HG03575 (cell line): ENCODE data around the gene OR1J2.
"Not testable (repeated sequence)": the region's sequence is repeated elsewhere in the genome, so short reads cannot be mapped to it uniquely, and the experiment has no call there.

Experiments used
- ATAC-seq: cut with Tn5 transposase; IDR thresholded peaks from one replicate; pipeline ENCODE4 v1.9.1; 2021; ENCODE audit not compliant: unreplicated experiment, insufficient number of reproducible peaks, low FRiP score; ENCODE audit errors: extremely low read depth

Gene OR1J2, protein sequence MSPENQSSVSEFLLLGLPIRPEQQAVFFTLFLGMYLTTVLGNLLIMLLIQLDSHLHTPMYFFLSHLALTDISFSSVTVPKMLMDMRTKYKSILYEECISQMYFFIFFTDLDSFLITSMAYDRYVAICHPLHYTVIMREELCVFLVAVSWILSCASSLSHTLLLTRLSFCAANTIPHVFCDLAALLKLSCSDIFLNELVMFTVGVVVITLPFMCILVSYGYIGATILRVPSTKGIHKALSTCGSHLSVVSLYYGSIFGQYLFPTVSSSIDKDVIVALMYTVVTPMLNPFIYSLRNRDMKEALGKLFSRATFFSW

DNA sequence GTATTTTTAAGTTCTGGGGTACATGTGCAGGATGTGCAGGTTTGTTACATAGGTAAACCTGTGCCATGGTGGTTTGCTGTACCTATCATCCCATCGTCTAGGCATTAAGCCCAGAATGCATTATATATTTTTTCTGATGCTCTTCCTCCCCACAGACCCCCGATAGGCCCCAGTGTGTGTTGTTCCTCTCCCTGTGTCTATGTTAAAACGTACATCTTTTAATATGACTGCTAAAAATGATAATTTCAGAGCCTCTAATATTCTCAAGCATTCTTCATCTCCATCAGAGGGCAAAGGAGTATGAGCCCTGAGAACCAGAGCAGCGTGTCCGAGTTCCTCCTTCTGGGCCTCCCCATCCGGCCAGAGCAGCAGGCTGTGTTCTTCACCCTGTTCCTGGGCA is at the start of gene OR1J2:
TSS of gene OR1J2 (plus strand) at position 301 of the 400 bp plus-strand sequence. CDS start at position 301, 0 bp downstream.
- ATAC-seq, result no peak

DNA sequence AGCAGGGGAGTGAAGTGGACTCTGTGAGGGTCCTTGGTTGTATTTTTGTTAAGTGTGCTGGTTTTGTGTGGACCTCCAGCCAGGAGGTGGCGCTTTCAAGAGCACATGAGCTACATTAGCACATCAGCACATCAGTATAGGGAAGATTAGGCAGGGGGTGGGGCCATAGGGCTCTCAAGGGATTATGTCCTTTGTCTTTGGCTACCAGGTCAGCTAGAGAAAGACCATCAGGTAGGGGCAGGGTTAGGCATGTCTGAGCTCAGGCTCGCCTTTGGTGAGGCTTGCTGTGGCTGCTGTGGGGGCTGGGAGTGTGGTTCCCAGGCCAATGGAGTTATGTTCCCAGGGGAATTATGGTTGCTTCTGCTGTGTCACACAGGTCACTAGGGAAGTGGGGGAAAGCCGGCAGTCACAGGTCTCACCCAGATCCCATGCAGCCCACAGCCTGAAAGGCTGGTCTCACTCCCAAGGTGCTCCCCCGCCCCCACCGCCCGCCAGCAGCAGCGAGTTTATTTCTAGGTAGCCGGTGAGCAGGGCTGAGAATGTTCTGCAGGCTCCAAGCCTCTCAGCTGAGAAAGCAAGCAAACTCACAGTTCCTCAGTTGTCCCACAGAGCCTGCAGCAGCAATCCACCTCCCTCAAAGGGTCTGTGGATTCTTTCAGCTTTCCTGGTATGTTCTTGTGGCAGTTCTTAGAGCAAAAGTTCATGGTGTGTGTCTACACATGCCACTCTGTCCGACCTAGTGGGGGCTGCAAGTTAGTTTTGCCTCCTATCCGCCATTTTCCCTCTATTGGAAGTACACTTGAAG is 46.6 kb upstream of the OR1J2 start:
- ATAC-seq, result no peak

DNA sequence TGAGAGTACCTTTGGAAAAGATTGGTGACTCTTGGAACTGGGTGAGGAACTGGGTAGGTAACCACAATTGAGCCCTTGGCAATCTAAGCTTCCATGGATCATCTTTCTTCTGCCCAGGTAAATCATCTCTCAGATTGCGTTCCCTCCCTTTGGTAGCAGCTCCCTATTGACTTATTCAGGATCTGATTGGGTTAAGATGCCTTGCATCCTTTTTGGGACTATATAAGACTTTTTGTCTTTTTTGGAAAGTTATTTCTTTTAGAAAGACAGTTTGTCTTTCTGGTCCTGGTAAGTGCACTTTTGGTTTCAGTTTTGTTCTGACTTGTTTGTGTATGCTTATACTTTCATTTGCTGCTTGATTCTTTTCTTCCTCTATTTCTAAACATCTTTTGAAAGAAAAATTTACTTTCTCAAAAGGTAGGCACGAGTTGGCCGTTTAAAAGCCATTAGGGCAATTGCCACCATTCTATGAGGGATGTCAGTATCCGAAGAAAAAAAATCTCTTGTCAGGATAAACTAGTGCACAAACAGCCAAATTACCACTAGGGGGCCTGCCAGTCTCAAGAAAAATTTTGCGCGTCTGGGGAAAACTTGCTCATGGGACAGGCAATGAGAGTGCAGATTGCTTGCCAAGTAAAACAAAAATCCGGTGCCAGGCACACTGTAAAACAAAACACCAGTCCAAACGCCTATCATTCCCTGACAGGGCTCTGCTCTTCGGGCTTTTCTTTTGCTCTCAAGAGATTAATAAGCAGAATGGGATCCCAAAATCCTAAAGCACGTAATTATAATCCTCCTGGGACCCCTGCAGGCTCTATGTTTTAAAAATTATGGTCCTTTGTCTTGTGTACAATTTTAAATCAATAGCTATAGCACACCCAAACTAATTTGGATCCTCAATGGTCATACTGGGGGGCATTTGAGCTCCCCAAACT is 45.7 kb upstream of the OR1J2 start:
- ATAC-seq, result no peak

DNA sequence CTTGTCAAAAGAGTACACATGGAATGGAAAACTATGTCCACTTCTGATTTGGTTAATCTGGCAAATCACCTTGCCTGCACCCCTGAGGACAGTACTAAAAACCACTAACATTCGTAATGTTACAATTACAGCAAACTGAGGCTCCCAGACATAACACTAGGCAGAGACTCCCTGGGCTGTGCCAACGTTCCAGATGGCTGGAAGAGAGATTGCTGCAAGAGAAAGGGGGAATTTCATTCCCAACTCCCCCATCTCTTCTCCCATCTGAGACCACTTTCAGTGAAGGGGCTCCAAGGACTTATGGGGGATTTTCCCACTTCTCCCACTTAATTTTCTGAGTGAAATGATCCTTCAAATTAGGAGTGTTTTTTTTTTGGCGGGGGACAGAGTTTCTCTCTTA is 44.1 kb upstream of the OR1J2 start:
- no peak for ATAC-seq

DNA sequence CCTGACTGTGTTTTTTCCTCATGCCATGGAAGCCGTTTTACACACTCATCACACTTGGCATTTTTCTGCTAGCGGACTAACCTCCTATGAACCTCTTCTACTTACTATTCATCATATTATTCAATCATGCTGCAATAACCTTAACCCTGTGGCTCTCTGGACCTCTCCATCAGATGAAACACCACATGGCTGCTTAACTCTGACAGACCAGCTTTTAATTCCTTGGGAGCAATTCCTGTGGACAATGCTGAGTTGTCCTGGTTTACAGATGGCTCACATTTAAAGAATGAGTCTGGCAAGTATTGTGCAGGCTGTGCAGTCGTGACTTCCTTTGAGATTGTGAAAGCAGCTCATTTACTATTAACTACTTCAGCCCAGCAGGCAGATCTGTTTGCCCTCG is 41.9 kb upstream of the OR1J2 start:
- ATAC-seq, result no peak

DNA sequence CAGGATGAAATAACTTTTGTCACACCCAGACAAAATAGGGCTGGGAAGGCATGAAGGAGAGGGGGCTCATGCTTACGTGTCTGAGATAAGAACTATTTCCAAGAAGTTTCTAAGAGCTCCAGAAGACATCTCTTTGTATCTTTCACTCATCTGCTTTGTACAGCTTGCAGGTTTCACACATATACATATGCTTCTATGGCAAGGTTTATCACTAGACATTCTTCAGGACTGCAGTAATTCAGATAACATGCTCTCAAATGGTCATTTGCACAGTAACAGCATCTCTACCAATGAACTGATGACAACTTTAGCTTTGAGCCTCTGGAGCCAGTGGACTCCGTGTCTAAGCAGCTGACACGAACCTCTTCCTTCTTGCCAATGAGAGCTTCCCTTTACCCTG is 36.0 kb upstream of the OR1J2 start:
- ATAC-seq, result no peak

DNA sequence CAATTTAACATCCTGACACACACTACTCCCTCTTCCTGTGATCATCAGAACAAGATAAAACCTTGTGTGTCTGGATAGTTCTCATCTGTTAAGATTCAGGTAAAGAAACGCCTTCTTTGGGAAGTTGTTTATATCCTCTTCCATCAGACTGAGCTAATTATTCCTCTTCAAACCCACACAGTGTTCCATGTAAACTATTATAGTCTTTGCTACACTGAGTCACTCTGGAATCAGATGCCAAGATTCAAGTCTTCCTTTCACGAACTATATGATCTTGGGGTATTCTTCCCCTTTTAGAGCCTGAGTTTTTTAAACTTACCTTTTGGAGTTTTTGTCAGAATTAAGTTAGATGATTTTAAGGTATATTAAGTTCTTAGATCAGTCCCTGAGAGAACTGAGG is 34.9 kb upstream of the OR1J2 start:
- no peak for ATAC-seq

DNA sequence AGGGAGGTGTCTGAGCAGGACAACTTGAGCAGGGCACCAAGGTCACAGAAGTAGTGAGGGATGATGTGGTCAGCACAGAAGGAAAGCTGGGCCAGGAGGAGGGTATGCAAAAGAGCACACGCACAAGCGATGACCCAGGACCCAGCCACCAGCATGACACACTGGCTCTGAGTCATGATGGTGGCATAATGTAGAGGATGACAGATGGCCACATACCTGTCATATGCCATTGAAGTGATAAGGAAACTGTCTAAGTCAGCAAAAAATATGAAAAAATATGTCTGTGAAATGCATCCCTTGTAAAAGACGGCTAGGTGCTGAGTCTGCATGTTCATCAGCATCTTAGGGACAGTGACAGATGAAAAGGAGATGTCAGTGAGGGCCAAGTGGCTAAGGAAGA is 33.3 kb upstream of the OR1J2 start:
- no peak for ATAC-seq

DNA sequence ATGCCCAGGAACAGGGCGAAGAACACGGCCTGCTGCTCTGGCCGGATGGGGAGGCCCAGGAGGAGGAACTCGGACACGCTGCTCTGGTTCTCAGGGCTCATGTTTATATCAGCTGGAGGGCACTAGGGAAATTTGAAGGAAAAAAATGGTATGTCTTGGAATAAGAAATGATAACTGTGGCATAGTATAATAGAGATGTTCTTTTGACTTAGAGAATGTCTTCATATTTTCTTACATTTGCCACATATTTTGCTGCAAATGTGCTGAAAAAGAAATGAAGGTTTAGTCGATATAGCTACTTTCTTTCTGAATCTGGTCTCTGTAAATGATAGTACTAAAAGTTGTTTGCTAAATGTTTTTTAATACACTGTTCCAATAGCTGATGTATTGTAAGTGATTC is 32.8 kb upstream of the OR1J2 start, which contains the start of gene OR1J1:
TSS of gene OR1J1 (minus strand) at position 101 of the 400 bp plus-strand sequence. CDS start at position 101, 0 bp downstream.
- ATAC-seq, result no peak

DNA sequence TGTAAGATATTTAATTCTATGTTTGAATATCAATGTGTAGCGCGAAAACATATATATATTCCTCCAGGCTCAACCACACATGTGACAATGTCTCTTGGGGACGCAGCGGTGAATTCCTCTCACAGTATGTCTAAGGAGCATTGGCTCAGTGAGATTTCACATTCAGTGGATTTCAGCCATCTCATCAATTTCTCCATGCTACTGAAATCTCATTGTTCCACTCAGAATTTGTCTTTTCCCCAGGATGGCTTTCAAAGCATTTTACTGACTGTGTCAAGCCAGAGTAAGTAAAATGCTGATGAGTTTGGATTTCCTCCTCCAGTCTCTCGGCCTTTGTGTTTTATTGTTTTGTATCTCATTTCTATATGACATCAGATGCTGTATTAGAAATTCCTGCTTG is 31.5 kb upstream of the OR1J2 start:
- ATAC-seq, result no peak

DNA sequence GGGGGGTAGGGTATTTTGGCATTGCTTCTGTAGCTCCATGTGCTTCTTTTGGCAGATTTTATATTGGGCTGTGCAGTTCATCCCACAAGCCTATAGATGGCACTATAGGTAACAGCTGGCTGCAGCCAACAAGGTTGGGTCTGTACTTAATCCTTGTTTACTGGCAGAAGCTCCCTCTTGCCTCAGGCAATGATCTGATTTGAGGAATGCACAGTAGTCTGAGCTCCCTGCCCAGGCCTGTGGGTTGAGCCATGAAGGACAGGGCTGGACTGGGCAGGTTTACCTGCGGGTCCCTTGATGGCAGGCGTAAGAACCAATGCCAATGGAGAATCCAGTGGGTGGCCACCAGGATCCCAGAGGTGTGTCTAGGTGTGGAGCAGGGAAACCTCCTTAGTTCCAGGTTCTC is 11.7 kb upstream of the OR1J2 start:
- no peak for ATAC-seq

DNA sequence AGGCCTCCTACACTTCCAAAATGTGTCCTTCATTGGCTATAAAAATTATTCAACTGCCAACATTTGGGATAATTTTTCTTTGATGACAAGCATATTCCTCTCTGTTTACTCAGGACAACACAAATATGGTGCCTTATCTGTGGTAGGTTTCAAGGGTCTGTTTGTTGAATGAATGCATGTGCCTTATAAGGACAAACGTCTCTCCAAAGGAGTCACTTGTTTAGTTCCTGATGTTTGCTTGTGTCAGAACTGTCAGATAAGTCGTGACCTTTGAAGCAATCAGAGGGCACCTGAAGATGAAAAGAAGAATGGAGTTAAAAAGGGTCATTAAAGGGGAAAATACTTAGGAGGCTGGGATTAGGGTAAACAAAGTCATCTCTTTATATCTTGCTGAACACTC is 3.6 kb upstream of the OR1J2 start:
- no peak for ATAC-seq

DNA sequence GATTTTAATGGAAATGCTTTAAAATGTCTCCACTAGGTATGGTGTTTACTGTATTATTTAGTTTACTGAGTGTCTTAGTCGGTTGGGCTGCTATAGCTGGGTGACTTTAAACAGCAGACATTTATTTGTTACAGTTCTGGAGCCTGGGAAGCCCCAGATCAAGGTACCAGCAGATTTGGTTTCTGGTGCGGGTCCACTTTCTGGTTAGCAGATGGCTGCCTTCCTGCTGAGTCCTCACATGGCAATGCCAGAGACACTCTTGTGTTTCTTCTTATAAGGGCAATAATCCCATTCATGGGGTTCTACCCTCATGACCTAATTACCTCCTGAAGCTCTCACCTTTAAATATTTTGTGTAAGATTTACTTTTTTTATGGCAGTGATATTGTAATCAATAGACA is 7.6 kb downstream of the OR1J2 start:
- ATAC-seq, result no peak

DNA sequence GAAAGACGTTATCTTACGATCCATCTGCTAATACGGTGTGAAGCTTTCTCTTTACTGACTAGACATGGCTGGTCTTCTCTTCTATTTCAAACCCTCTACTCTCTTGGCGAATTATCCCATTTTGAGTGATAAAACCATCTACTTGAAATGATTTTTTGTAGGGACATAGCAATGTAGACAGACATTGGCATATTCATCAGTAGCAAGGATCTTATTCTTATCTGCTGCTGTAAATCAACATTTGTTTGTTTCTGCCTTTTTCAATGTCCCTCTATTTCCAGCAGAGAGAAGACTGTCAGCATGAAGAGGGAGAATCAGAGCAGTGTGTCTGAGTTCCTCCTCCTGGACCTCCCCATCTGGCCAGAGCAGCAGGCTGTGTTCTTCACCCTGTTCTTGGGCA is 8.2 kb downstream of the OR1J2 start, which contains the start of gene OR1J4:
TSS of gene OR1J4 (plus strand) at position 301 of the 400 bp plus-strand sequence. CDS start at position 301, 0 bp downstream.
- no peak for ATAC-seq

DNA sequence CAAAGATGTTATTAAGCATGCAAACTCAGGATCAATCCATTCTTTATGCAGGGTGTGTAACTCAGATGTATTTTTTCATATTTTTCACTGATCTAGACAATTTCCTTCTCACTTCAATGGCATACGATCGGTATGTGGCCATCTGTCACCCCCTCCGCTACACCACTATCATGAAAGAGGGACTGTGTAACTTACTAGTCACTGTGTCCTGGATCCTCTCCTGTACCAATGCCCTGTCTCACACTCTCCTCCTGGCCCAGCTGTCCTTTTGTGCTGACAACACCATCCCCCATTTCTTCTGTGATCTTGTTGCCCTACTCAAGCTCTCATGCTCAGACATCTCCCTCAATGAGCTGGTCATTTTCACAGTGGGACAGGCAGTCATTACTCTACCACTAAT is 8.8 kb downstream of the OR1J2 start:
- no peak for ATAC-seq

DNA sequence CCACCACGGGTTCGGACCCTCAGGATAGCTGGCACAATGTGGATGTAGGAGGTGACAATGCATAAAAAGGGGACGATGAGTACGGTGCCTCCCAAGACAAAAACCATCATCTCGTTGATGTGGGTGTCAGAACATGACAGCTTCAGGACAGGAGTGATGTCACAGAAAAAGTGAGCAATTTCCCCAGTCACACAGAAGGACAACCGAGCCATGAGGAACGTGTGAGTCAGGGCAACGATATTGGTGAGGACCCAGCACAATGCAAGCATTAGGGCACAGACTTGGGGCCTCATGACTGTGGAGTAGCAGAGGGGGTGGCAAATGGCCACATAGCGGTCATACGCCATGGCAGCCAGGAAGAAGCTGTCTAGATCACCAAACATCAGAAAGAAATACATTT is 16.0 kb downstream of the OR1J2 start:
- no peak for ATAC-seq

DNA sequence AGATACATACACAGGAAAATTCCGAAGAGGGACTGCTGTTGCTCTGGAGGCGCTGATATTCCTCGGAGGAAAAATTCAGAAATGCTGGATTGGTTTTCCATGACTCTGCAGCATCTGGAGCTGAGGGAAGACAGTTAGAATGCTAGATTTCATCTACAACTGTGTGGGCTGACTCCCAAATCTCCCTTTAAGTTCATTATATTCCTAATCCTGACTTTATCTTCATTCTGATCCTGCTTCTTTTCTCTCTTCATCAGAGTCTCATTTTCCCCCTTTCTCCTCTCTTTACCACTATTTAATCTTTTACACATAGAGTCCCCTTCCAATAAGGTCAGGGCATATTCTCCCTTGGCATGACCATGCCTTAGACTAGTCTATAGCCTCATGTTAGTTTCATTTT is 16.6 kb downstream of the OR1J2 start, which contains the start of gene OR1N1:
TSS of gene OR1N1 (minus strand) at position 101 of the 400 bp plus-strand sequence. CDS start at position 101, 0 bp downstream.
- ATAC-seq, result no peak

DNA sequence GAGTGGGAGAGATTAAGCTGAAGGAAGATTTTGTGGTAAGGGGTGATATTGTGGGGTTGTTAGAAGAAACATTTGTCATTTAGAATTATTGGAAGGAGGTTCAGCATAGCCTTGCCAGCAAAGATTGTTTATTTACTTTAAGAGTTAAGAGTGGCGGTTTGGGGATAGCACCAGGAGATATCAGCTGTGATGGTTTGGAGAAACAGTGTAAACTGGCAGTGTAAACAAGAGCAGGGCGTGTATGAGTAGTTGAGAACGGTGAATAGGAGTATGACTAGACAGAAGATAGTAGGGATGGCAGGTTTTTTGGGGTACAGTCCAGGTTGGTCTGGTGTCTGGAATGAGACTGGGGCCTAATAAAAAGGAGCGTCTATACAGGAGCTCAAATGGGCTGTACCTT is 20.6 kb downstream of the OR1J2 start:
- ATAC-seq, result not testable (repeated sequence)

DNA sequence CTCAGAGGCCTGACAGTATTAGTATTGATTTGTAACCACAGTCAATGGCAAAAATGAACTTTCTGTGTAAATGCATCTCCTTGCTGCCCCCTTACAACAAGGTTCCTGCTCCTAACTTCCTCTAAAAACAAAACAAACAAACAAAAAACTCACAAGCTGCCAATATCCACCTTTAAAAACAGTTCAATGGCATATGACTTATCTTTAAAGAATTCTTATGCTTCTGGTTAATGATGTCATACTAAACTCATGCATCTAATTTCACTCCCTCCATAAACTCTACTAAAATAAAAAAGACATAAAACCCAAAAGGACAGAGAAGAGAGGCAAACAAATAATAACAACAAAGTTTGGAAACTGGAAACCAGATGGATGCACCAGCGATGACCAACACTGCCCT is 25.5 kb downstream of the OR1J2 start:
- ATAC-seq, result no peak
